ENCODE measurements around the gene SREBF2.

SREBF2 gene

DNA sequence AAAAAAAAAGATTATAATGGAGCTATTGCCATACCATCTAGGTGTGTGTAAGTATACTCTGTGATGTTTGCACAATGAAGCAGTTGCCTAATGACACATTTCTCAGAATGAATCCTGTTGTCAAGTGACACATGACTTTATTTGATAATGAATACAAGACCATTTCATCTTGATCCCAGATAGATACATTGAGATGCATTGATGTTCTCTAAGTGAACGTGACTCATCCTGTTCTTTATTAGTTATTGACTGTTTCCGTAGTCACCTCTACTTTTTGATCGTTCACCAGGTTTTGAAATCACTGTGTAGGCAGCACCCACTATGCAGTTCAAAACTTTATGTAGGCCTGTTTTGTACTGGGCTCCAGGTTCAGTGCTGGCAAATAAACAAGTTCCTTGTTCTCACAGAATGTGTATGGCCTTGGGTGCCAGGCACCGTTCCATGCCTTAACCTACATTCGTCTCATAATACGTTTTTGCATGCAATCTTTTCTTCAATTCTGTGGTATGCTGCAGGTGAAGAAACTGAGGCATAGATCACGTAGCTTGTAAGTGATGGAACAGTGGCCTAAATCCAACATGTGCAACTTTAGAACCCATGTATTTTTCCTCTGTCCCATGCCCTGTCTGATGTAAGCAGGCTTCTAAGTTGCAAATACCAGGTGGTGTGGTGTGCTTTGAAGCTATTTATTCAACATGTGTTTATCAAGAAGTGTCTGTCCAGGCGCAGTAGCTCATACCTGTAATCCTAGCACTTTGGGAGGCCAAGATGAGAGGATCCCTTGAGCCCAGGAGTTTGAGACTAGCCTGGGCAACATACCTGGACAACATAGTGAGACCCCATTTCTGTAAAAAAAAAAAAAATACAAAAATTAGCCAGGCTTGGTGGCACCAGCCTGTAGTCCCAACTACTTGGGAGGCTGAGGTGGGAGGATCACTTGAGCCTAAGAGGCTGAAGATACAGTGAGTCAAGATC lies 10.4 kb downstream of the SREBF2 start:
- Histone ChIP-seq H3K4me3 (ENCODE audit: low read length) (no peak overlapping the region), H3K9me3 (ENCODE audit: insufficient read depth, low read length) (no peaks in the 10 kb centered on the region), H3K27me3 (ENCODE audit: low read depth, low read length) (no peaks in the 10 kb centered on the region), H3K9ac (ENCODE audit: low read length) (no peak overlapping the region), H3K79me2 (ENCODE audit: low read length) (peaks cover 100% of the 10 kb centered on the region), H3K36me3 (replicated peaks; ENCODE audit: low read depth, low read length) (peaks cover 75% of the 10 kb centered on the region), H3K4me1 (ENCODE audit: low read length) (peaks cover 34% of the 10 kb centered on the region), H4K20me1 (ENCODE audit: insufficient read depth, low read length) (peaks cover 97% of the 10 kb centered on the region), H2AFZ (ENCODE audit: low read depth, low read length) (no peak overlapping the region), H3K27ac (ENCODE audit: low read length) (no peak overlapping the region), H3K4me2 (ENCODE audit: low read length) (no peak overlapping the region)
- no peak for TF ChIP-seq EZH2phosphoT487 (IDR thresholded peaks at IDR 0.05; ENCODE audit: low read depth)
- TF ChIP-seq, protein P1, sequence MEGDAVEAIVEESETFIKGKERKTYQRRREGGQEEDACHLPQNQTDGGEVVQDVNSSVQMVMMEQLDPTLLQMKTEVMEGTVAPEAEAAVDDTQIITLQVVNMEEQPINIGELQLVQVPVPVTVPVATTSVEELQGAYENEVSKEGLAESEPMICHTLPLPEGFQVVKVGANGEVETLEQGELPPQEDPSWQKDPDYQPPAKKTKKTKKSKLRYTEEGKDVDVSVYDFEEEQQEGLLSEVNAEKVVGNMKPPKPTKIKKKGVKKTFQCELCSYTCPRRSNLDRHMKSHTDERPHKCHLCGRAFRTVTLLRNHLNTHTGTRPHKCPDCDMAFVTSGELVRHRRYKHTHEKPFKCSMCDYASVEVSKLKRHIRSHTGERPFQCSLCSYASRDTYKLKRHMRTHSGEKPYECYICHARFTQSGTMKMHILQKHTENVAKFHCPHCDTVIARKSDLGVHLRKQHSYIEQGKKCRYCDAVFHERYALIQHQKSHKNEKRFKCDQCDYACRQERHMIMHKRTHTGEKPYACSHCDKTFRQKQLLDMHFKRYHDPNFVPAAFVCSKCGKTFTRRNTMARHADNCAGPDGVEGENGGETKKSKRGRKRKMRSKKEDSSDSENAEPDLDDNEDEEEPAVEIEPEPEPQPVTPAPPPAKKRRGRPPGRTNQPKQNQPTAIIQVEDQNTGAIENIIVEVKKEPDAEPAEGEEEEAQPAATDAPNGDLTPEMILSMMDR (IDR thresholded peaks at IDR 0.05; ENCODE audit: low read depth, low read length): no peak

DNA sequence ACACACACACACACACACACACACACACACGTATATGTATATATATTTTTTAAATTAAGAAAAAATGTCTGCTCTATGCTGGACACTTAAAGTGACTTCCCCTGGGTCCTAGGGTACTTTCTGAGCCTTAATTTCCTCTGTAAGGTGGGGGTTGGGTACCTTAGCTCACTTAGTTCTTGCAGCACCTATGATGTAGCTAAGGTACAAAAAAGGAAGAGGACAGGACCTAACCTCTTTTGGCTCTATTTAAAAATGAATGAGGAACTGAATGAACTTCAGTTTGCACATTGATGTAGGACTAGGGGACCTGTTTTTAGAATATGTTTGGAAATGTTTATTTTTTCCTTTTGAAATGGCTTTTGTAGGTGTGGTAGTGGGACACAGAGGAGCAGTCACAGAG lies 11.1 kb downstream of the SREBF2 start:
- Histone ChIP-seq H3K4me3 (ENCODE audit: low read length) (no peak overlapping the region), H3K36me3 (replicated peaks; ENCODE audit: low read depth, low read length) (peaks cover 77% of the 10 kb centered on the region), H3K27ac (ENCODE audit: low read length) (no peak overlapping the region), H3K79me2 (ENCODE audit: low read length) (peaks cover 100% of the 10 kb centered on the region), H4K20me1 (ENCODE audit: insufficient read depth, low read length) (peaks cover 96% of the 10 kb centered on the region), H2AFZ (ENCODE audit: low read depth, low read length) (no peak overlapping the region), H3K4me1 (ENCODE audit: low read length) (peaks cover 30% of the 10 kb centered on the region), H3K4me2 (ENCODE audit: low read length) (no peak overlapping the region), H3K27me3 (ENCODE audit: low read depth, low read length) (no peaks in the 10 kb centered on the region), H3K9ac (ENCODE audit: low read length) (no peak overlapping the region), H3K9me3 (ENCODE audit: insufficient read depth, low read length) (no peaks in the 10 kb centered on the region)
- TF ChIP-seq EZH2phosphoT487 (IDR thresholded peaks at IDR 0.05; ENCODE audit: low read depth): no peak
- TF ChIP-seq, protein P1 (IDR thresholded peaks at IDR 0.05; ENCODE audit: low read depth, low read length): no peak

DNA sequence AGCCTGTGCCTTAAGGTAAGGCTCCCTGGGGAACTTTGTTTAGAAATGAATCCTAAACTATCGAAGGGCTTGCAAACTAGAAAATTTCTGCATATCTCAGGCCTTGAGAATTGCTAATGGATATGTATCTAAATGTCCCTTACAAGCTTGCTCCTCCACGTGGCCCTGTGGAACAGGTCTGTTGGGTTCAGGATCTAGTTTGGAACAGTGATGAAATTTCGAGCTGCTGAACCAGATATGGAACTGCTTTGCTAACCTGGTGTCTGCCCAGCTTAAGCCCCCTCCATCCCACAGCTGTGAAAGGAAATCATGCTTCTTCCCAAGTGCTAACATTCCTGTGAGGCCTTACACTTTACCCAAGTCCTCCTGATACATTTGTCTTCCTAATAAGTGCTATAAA lies 11.6 kb downstream of the SREBF2 start:
- Histone ChIP-seq H3K79me2 (ENCODE audit: low read length) (peaks cover 100% of the 10 kb centered on the region), H3K27me3 (ENCODE audit: low read depth, low read length) (no peaks in the 10 kb centered on the region), H3K27ac (ENCODE audit: low read length) (no peak overlapping the region), H3K4me1 (ENCODE audit: low read length) (peaks cover 26% of the 10 kb centered on the region), H3K36me3 (replicated peaks; ENCODE audit: low read depth, low read length) (peaks cover 73% of the 10 kb centered on the region), H3K9ac (ENCODE audit: low read length) (no peak overlapping the region), H3K4me3 (ENCODE audit: low read length) (no peak overlapping the region), H3K4me2 (ENCODE audit: low read length) (no peak overlapping the region), H4K20me1 (ENCODE audit: insufficient read depth, low read length) (peaks cover 96% of the 10 kb centered on the region), H3K9me3 (ENCODE audit: insufficient read depth, low read length) (no peaks in the 10 kb centered on the region), H2AFZ (ENCODE audit: low read depth, low read length) (no peak overlapping the region)
- no peak for TF ChIP-seq EZH2phosphoT487 (IDR thresholded peaks at IDR 0.05; ENCODE audit: low read depth)

DNA sequence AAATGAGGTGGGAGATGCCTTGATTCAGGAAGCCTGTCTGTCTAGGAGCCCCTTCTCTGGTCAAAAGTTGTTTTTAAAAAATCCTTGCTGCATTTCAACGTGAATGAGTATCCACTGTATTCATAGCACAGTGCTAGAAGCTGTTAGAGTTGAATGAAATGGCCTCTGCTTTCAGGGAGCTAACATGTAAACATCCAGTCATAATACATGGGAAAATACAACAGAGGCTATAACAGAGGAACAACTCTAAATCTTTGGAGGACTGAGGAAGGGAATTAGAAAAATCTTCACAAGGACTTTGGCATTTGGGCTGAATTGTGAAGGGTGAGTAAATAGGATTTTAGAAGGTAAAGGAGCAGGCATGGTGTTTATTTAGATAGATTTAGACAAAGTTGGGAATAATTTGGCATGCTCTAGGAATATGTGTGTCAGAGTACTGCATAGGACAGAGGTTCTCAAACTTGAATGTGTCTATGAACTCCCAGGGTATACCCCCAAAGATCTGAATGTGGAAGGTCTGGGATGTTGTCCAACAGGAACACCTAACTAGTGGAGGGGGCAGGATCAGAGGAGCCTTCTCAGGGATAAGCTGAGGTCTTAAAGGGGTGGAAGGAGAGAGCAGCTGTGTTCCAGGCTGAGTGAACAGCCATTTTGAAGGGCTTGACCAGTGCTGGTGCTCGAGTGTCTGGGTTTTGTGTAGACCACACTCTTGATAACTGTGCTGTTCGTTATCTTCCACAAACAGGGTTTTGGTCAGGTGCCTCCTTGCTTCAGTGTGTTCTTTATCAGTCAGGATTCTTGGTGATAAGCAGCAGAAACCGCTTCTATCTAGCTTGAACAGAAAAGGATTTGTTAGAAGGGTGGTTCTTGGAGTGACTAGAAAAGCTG lies 12.7 kb downstream of the SREBF2 start:
- peaks cover 14% of the 10 kb centered on the region for H3K4me1 ChIP-seq (ENCODE audit: low read length)
- TF ChIP-seq EZH2phosphoT487 (IDR thresholded peaks at IDR 0.05; ENCODE audit: low read depth): no peak
- TF ChIP-seq, protein P1 (IDR thresholded peaks at IDR 0.05; ENCODE audit: low read depth, low read length): no peak
- H3K9me3 ChIP-seq (ENCODE audit: insufficient read depth, low read length): no peaks in the 10 kb centered on the region
- no peaks in the 10 kb centered on the region for H3K27me3 ChIP-seq (ENCODE audit: low read depth, low read length)
- no peak overlapping the region for H2AFZ ChIP-seq (ENCODE audit: low read depth, low read length)
- no peak overlapping the region for H3K4me3 ChIP-seq (ENCODE audit: low read length)
- H4K20me1 ChIP-seq (ENCODE audit: insufficient read depth, low read length): peaks cover 96% of the 10 kb centered on the region
- H3K79me2 ChIP-seq (ENCODE audit: low read length): peaks cover 100% of the 10 kb centered on the region
- no peak overlapping the region for H3K27ac ChIP-seq (ENCODE audit: low read length)
- no peak overlapping the region for H3K4me2 ChIP-seq (ENCODE audit: low read length)
- H3K36me3 ChIP-seq (replicated peaks; ENCODE audit: low read depth, low read length): peaks cover 66% of the 10 kb centered on the region
- no peak overlapping the region for H3K9ac ChIP-seq (ENCODE audit: low read length)
